RWPE2 (cell line): ENCODE results near the gene DIAPH3.

Source experiments
- ATAC-seq: fragments of 200-7000 bp; cut with Tn5 transposase; 3 replicates; pipeline ENCODE4 v1.9.1; 2021; ENCODE audit warnings: low read depth
- DNase-seq: peaks from one replicate; pipeline ENCODE4 v3.0.0-alpha.2; 2020; ENCODE audit warnings: low spot score
- H3K27ac ChIP-seq: fragments of 450-650 bp; 2 replicates; pipeline ENCODE4 v1.5.1; 2017; ENCODE audit warnings: mild to moderate bottlenecking; ENCODE audit not compliant: poor library complexity, severe bottlenecking
- H3K27me3 ChIP-seq: fragments of 250-450 bp; sonication (Bioruptor Pico); 2 replicates; pipeline ENCODE4 v1.5.1; 2021; ENCODE audit warnings: mild to moderate bottlenecking, moderate library complexity; ENCODE audit not compliant: insufficient read depth, poor library complexity, severe bottlenecking
- H3K36me3 ChIP-seq: fragments of 250-450 bp; sonication (Bioruptor Pico); 2 replicates; pipeline ENCODE4 v1.5.1; 2020; ENCODE audit warnings: low read depth, mild to moderate bottlenecking, moderate library complexity
- H3K4me1 ChIP-seq: fragments of 250-450 bp; sonication (Bioruptor Pico); 2 replicates; pipeline ENCODE4 v1.5.1; 2021; ENCODE audit warnings: mild to moderate bottlenecking, moderate library complexity; ENCODE audit not compliant: insufficient read depth, poor library complexity, severe bottlenecking
- H3K4me3 ChIP-seq: fragments of 250-450 bp; sonication (Bioruptor Pico); 2 replicates; pipeline ENCODE4 v1.5.1; 2021; ENCODE audit warnings: mild to moderate bottlenecking, moderate library complexity; ENCODE audit not compliant: severe bottlenecking
- H3K9me3 ChIP-seq: fragments of 250-450 bp; sonication (Bioruptor Pico); 2 replicates; pipeline ENCODE4 v1.5.1; 2021; ENCODE audit warnings: mild to moderate bottlenecking, moderate library complexity; ENCODE audit not compliant: severe bottlenecking
- CTCF ChIP-seq: fragments of 450-650 bp; IDR thresholded peaks from one replicate; pipeline ENCODE4 v1.5.1; 2017; ENCODE audit warnings: mild to moderate bottlenecking, moderate library complexity; ENCODE audit not compliant: poor library complexity, severe bottlenecking

DIAPH3 gene

GRCh38 chr13:60000081-60000480, 163.6 kb downstream of the DIAPH3 start:
- ATAC-seq (no peak), DNase-seq (no peak)
- no peak for TF ChIP-seq CTCF

GRCh38 chr13:59997976-59998375, 165.8 kb downstream of the DIAPH3 start:
- Histone ChIP-seq H3K4me1 (no peaks in the 10 kb centered on the region), H3K4me3 (no peak overlapping the region), H3K27me3 (no peaks in the 10 kb centered on the region), H3K36me3 (no peaks in the 10 kb centered on the region), H3K27ac (no peak overlapping the region), H3K9me3 (no peaks in the 10 kb centered on the region)
- DNase-seq (no peak), ATAC-seq (no peak)
- TF ChIP-seq CTCF, result no peak

More at GRCh38 chr13:60000081-60000480, 163.6 kb downstream of the DIAPH3 start:
- Histone ChIP-seq H3K36me3 (0 out of 2 replicates have a peak, but pooled peaks cover 6% of the 10 kb centered on the region), H3K9me3 (no peaks in the 10 kb centered on the region), H3K27ac (no peak overlapping the region), H3K27me3 (no peaks in the 10 kb centered on the region), H3K4me1 (no peaks in the 10 kb centered on the region), H3K4me3 (no peak overlapping the region)

- ATAC-seq (no peak), DNase-seq (no peak)
- Histone ChIP-seq H3K36me3 (no peaks in the 10 kb centered on the region; the same call in none of the 2 replicates), H3K27ac (no peak overlapping the region), H3K4me1 (no peaks in the 10 kb centered on the region), H3K27me3 (no peaks in the 10 kb centered on the region), H3K4me3 (no peak overlapping the region), H3K9me3 (no peaks in the 10 kb centered on the region)
- TF ChIP-seq CTCF, result no peak
Measured at GRCh38 chr13:59996461-59996980, 167.2 kb downstream of the DIAPH3 start.

- no peak for TF ChIP-seq CTCF
Measured at GRCh38 chr13:59991395-59991794, 172.3 kb downstream of the DIAPH3 start.

GRCh38 chr13:59982631-59983382, 180.9 kb downstream of the DIAPH3 start:
- Histone ChIP-seq H3K4me1 (no peaks in the 10 kb centered on the region), H3K36me3 (peaks cover 18% of the 10 kb centered on the region), H3K27me3 (no peaks in the 10 kb centered on the region), H3K27ac (no peak overlapping the region), H3K4me3 (no peak overlapping the region), H3K9me3 (no peaks in the 10 kb centered on the region)
- no peak for DNase-seq
- ATAC-seq, result no peak
- no peak for TF ChIP-seq CTCF

More at GRCh38 chr13:59991395-59991794, 172.3 kb downstream of the DIAPH3 start:
- ATAC-seq (no peak), DNase-seq (no peak)
- Histone ChIP-seq H3K4me3 (no peak overlapping the region), H3K27me3 (no peaks in the 10 kb centered on the region), H3K4me1 (no peaks in the 10 kb centered on the region), H3K27ac (no peak overlapping the region), H3K9me3 (no peaks in the 10 kb centered on the region), H3K36me3 (peaks cover 3% of the 10 kb centered on the region)
